ENCODE measurements around the gene PTGER1.
A peak's percentile ranks its signal among the peaks of the same experiment; 100 is the strongest.
"Not testable (repeated sequence)": the region's sequence is repeated elsewhere in the genome, so short reads cannot be mapped to it uniquely, and the experiment has no call there.

The PTGER1 gene, protein sequence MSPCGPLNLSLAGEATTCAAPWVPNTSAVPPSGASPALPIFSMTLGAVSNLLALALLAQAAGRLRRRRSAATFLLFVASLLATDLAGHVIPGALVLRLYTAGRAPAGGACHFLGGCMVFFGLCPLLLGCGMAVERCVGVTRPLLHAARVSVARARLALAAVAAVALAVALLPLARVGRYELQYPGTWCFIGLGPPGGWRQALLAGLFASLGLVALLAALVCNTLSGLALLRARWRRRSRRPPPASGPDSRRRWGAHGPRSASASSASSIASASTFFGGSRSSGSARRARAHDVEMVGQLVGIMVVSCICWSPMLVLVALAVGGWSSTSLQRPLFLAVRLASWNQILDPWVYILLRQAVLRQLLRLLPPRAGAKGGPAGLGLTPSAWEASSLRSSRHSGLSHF

DNA sequence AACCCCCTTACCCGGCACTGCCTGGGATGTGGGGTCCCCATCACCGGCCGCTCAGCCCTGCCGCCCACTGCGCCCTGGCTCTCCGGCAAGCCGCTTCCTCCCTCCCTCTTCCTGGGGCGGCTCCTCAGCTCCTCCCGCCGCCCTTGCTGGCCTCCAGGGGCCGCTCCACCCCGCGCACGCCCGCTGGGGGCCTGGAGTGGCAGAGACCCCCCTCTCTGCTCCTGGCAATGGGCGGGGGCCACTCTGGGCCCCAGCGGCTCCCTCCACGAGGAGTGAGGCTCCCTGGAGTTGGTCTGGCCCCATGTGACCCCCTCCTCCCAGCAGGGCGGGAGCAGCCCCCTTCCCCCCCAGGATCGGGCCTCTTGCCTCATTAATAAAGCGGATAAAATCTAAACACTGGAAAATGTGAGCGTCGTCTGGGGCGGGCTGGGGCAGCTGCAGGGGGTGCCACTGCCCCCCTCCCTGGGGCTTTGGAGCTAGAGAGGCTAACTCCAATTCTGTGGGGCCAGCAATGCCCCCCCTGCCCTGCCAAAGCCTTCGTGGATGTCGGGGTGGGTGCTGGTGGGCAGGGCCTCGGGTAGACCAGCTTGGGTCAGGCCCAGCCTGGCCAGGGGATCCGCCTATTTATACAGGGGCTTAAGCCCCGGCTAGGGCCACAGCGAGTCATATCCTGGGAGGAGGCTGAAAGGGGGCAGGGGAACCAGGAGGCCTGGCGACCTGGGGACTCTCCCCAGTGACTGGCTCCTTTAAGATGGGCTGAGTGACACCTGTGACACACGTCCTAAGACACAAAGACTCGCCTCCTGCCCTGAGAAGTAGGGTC, at the start of gene PTGER1:
TSS of gene PTGER1 (minus strand) at position 104 of the 823 bp plus-strand sequence. CDS start 1,034 bp downstream, outside the sequence.
- DNase-seq (ENCODE audit: low read depth in 2 of 3, low spot score in 2 of 3) = peak in 1 of 3 experiments; percentile 25

DNA sequence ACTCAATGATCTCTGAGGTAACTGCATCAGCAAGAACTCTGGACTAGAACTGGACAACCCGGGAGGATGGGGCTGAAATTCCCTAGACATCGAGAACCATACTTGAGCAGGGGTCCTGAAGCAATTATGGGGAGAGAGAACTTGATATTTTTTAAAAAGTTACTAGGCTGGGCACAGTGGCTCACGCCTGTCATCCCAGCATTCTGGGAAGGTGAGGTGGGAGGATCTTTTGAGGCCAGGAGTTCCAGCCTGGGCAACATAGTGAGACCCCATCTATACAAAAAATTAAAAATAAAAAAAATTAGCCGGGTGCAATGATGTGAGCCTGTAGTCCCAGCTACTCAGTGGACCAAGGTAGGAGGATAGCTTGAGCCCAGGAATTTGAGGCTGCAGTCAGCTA, 45.4 kb upstream of the PTGER1 start:
- DNase-seq (ENCODE audit: low read depth in 2 of 3, low spot score in 2 of 3) = no peak

DNA sequence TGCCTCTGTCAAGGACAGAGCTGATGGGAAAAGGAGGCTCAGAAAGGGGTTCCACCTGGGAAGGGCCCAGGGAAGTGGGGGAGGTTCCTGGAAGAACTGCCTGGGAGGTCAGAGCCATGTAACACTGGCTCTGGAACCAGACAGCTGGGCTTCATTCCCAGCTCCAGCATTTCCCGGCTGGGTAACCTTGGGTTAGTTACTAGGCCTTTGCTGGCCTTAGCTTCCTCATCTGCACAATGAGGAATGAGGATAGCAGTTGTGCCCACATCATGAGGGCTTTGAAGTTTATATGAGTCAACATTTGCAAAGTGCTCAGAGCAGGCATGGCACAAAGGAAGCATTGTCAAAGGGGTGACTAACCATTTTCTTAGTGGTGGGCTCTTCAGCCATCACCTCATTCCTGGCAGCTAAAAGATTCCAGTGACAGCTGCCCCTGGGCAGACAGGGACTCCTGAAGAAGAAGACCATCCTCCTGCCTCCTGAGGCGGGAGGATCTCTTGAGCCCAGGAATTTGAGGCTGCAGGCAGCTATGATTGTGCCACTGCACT, 44.8 kb upstream of the PTGER1 start:
- DNase-seq (ENCODE audit: low read depth in 2 of 3, low spot score in 2 of 3) = no peak

DNA sequence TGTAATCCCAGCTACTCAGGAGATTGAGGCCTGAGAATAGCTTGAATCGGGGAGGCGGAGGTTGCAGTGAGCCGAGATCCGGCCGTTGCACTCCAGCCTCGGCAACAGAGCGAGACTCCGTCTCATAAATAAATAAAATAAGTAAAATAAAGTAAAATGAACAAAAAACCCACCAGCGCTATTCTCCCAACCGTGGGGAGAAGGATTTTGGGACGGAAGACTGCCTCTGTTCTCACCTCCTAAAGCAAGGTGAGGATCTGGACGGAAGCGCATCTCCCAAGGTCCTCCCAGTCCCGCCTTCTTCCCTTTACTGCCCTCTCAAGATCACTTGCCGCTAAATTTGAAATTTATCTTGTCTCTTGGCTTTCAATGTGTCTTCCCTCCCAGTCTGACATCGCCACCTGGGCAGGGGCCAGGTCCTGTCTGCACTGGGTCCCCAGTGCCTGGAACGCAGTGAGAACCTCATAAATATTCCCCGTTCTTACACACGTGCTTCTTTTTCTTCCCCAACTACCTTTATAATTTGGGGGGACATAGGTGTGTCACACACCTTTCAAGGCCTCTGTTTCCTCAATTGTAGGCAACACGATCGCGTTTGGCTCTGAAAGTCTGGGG, 44.2 kb upstream of the PTGER1 start:
- DNase-seq (ENCODE audit: low read depth in 2 of 3, low spot score in 2 of 3) = no peak

GRCh38 chr19:14517840-14518505, 42.8 kb upstream of the PTGER1 start, which contains the start of gene DNAJB1:
DNAJB1 (minus strand) TSS chr19:14518397; CDS start chr19:14518349, 48 bp downstream.
- DNase-seq (ENCODE audit: low read depth in 2 of 3, low spot score in 2 of 3) = peak in 1 of 3 experiments; percentile 61

DNA sequence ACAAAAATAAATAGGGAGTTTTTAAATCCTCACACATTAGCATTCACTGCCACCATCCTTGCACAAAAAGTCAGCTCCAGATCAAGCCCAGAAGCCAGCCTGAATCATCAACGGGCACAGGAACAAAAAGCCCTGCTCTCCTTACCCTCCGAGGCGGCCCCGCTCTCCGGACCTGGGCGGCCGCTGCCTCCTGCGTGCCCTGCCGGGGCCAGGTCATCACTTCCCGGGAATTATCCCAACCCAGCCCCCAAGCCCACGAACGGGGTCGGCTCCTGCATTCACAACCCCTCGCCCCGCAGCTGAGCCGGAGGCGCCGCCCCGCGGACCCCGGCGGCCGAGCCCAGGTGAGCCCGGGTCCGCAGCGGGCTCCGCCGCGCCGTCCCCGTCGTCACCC, 42.3 kb upstream of the PTGER1 start:
- no peak for DNase-seq (ENCODE audit: low read depth in 2 of 3, low spot score in 2 of 3)

DNA sequence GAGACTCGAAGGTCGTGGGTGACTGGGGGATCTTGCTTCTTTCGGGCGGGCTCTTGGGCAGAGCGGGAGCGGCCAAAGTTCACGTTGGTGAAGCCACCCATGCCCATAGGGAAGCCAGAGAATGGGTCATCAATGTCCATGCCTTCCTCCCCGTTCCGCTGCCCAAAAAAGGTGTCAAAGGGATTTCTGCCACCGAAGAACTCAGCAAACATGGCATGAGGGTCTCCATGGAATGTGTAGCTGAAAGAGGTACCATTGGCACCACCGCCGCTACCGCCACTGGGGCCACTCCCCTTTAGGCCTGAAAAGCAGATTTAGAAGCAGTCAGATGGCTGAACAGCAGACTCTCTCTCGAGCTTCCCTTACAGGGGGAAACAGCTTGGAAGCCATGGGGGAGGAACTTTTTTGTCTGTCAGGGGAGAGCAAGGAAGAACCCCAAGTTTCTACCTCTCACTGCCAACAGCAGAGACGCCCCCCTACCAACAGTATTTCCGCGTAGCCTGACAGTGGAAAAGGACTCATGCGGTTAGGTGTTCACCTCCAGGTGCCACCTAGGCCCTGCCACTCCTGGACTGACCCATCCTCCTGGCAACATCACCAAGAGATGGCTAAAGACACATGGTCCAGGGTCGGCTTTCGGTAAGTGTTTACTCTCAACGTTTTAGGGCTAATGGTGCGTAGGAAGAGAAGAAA, 41.7 kb upstream of the PTGER1 start:
- DNase-seq (ENCODE audit: low read depth in 2 of 3, low spot score in 2 of 3) = no peak

GRCh38 chr19:14516048-14516534, 40.9 kb upstream of the PTGER1 start:
- DNase-seq (ENCODE audit: low read depth in 2 of 3, low spot score in 2 of 3) = no peak

DNA sequence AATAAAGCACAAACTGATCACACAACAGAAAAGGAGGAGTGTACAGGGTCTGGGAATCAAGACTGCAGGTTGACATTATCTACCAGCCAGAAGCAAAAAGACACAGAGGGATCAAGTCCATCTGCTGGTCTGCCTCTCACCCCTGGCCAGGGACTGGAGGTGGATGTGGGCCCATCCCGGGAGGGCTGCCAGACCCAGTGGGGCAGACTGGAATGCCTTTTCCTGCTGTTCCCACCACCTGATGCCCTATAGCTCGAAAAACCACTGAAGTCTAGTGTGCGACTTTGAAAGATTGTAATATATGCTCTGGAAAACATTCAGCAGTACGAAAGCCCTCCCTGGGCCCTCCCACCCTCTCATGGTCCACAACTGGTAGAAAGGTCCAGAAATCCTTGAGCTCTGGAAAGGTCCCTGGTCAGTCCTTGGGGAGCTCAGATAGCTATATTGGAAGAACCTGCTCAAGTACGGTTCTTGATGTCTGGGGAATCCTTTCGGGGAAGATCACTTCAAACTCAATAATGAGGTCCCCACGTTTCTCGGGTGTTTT, 40.4 kb upstream of the PTGER1 start:
- DNase-seq (ENCODE audit: low read depth in 2 of 3, low spot score in 2 of 3) = no peak

DNA sequence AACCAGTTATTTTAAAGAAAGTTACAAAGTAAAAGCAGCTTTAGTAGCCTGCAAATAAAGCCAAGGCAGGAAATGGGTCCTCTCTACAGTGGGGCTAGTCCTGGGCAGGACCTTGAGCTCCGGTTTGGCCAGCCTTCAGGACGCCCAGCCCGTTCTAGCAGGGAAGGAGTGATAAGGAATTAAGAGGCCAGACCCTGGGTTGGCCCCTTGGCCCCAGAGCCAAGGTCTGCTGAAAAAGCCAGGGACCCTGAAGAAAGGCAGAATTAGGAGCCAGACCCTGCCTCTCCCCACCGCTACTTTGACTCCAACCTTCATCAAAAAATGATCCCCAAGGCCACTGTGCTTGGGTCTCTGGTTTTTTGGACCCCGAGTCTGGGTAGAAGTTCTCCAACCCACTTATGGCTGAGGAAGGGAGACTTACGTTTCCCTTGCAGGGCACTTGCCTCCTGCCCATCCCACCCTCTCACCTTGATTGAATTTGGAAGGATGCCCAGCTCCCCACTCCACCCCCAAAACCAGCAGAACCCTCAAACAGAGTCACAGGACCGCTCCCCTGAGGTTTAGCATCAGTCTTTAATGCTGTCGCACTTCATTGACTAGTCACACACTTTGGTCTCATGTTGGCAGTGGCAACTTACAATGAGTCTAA, 39.2 kb upstream of the PTGER1 start:
- no peak for DNase-seq (ENCODE audit: low read depth in 2 of 3, low spot score in 2 of 3)

DNA sequence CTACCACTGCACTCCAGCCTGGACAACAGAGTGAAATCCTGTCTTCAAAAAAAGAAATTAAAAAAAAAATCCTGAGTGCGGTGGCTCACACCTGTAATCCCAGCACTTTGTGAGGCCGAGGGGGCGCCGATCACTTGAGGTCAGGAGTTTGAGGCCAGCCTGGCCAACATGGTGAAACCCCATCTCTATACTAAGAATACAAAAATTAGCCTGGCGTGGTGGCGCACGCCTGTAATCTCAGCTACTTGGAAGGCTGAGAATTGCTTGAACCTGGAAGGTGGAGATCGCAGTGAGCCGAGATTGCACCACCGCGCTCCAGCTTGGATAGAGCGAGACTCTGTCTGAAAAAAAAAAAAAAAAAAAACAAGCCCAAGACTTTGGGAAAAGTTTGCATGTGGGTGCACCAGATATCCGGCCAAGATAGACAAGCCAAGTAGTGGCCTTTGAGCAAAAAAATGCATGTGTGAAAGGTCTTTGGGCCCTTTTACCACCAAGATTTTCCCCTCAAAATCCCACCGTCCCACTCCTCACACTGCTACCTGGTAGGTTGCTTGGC, 37.3 kb upstream of the PTGER1 start:
- DNase-seq (ENCODE audit: low read depth in 2 of 3, low spot score in 2 of 3) = no peak

DNA sequence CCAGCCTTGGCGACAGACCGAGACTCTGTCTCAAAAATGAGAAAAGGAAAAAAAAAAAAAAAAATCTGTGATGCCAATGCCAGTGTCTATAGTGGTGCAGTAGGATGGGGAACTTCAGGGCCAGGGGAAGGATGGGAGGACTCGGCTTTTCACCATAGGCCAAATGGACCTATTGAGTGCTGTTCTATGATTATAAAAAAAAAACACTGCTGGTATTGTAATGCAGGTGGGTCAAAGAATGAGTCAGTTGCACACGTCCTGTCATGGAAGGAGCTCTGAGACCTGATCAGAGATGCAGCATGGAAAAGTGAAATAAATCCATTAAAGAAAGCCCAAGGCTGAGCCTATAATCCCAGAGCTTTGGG, 36.1 kb upstream of the PTGER1 start:
- no peak for DNase-seq (ENCODE audit: low read depth in 2 of 3, low spot score in 2 of 3)

DNA sequence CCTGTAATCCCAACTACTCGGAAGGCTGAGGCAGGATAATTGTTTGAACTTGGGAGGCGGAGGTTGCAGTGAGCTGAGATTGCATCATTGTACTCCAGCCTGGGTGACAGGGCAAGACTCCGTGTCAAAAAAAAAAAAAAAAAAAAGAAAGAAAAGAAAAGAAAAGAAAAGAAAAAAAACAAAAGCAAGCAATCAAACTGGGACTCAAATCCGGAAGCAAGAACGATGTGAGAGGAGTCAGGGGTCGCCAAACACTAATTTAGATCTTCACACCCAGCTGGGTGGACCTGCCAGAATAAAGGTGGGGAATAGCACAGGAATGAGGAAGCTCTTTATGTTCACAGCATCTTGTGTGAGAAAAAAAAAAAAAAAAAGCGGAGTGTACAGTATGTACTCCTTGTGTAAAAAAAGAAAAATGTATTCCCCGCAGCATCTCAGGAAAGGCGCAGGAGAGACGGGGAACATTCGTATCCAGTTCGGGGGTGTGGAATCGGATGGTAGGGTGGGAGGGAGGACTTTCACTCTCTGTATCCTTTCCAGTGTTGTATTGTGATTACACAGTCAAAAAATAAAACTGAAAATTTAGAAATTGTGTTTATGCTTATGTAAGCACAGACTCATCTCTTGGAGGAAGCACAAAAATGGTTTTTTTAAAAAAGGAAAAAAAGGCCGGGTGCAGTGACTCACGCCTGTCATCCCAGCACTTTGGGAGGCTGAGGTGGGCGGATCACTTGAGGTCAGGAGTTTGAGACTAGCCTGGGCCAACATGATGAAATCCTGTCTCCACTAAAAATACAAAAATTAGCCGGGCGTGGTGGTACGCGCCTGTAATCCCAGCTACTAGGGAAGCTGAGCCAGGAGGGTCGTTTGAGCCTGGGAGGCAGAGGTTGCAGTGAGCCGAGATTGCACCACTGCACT, 35.4 kb upstream of the PTGER1 start:
- DNase-seq (ENCODE audit: low read depth in 2 of 3, low spot score in 2 of 3) = no peak

- DNase-seq (ENCODE audit: low read depth in 2 of 3, low spot score in 2 of 3) = no peak
These were observed 32.8 kb upstream of the PTGER1 start for GRCh38 chr19:14507704-14508542.

DNA sequence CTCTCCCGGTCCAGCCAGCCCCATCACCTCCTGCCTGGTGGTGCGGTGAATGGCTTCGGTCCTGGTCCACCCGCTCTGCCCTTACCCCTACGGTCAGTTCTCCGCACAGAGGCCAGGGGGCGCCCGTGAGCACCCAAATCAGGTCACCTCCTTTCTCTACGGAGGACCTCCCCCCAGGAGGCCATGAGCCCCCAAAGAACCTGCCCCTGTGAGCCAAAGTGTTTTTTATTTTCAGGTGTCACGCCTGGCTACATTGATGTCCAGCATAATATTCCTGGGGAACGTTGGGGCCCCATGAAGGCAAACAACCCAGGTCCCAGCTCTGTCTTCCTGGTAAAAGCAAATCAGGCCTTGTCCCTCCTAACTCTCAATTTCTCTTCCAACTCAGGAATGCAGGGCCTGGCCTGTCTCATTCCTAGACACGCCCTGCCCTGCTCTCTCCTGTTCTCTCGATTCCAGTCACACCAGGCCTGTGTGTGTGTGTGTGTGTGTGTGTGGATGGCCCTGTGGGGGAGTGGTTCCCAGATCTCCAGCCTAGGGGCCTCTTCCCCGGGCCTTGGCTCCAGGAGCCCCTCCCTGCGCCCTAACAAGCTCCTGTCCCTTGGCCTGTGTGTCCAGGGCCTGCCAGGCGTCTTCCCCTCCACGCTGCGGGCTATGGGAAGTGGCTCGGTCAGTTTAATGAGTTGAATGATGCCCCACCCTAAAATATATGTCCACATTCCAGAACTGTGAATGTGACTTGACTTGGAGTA, 30.5 kb upstream of the PTGER1 start:
- peak in 2 of 3 experiments; percentile 67 to 73 for DNase-seq (ENCODE audit: low read depth in 2 of 3, low spot score in 2 of 3)

DNA sequence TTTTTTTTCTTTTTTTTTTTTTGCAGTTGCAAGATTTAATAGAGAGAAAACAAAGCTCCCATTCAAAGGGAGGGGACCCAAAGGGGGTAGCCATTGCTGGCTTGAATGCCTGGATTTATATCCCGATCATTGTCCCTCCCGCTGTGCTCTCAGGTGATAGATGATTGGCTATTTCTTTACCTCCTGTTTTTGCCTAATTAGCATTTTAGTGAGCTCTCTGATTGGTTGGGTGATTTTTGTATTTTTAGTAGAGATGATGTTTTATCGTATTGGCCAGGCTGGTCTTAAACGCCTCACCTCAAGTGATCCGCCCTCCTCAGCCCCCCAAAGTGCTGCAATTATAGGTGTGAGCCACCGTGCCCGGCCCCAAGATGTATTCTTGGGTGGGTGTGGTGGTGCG, 29.4 kb upstream of the PTGER1 start:
- not testable (repeated sequence) for DNase-seq (ENCODE audit: low read depth in 2 of 3, low spot score in 2 of 3)
